DMS53 (cell line): ENCODE measurements around the gene NPVF.

Source experiments
- DNase-seq: peaks from one replicate; lab custom pipeline; 2025; lab: John Stamatoyannopoulos, UW

The NPVF gene

GRCh38 chr7:25228386-25228785 lies at the start of gene NPVF:
TSS of gene NPVF (minus strand) at chr7:25228486. CDS start at chr7:25228439, 47 bp downstream.
- no peak for DNase-seq

GRCh38 chr7:25272265-25272664 lies 44.0 kb upstream of the NPVF start:
- no peak for DNase-seq

GRCh38 chr7:25263337-25263736 lies 35.1 kb upstream of the NPVF start:
- no peak for DNase-seq

GRCh38 chr7:25262586-25262985 lies 34.3 kb upstream of the NPVF start:
- no peak for DNase-seq

GRCh38 chr7:25261545-25262140 lies 33.4 kb upstream of the NPVF start:
- no peak for DNase-seq

GRCh38 chr7:25260862-25261494 lies 32.7 kb upstream of the NPVF start:
- no peak for DNase-seq

GRCh38 chr7:25259487-25260243 lies 31.4 kb upstream of the NPVF start:
- peak; percentile 96 for DNase-seq

- DNase-seq = no peak
These were observed 28.1 kb upstream of the NPVF start for GRCh38 chr7:25256333-25256819.

- no peak for DNase-seq
These were observed 27.5 kb upstream of the NPVF start for GRCh38 chr7:25255611-25256332.

- DNase-seq = no peak
These were observed 26.3 kb upstream of the NPVF start for GRCh38 chr7:25254604-25255003.

GRCh38 chr7:25253714-25254113 lies 25.4 kb upstream of the NPVF start:
- no peak for DNase-seq

- DNase-seq = peak; percentile 28
These were observed 22.1 kb upstream of the NPVF start for GRCh38 chr7:25250386-25250785.

- DNase-seq = peak; percentile 19
These were observed 21.5 kb upstream of the NPVF start for GRCh38 chr7:25249772-25250171.

- no peak for DNase-seq
These were observed 18.0 kb upstream of the NPVF start for GRCh38 chr7:25246306-25246705.

GRCh38 chr7:25244254-25245033 lies 16.2 kb upstream of the NPVF start:
- no peak for DNase-seq

GRCh38 chr7:25242678-25243077 lies 14.4 kb upstream of the NPVF start:
- no peak for DNase-seq

- no peak for DNase-seq
These were observed 12.6 kb upstream of the NPVF start for GRCh38 chr7:25240896-25241295.

- DNase-seq = no peak
These were observed 12.1 kb upstream of the NPVF start for GRCh38 chr7:25240340-25240739.

GRCh38 chr7:25239888-25240287 lies 11.6 kb upstream of the NPVF start:
- DNase-seq = no peak

- DNase-seq = no peak
These were observed 9.9 kb upstream of the NPVF start for GRCh38 chr7:25238066-25238725.

- DNase-seq = no peak
These were observed 7.2 kb upstream of the NPVF start for GRCh38 chr7:25235471-25235870.
